ENCODE measurements around the gene MYO5C.

The MYO5C gene

DNA sequence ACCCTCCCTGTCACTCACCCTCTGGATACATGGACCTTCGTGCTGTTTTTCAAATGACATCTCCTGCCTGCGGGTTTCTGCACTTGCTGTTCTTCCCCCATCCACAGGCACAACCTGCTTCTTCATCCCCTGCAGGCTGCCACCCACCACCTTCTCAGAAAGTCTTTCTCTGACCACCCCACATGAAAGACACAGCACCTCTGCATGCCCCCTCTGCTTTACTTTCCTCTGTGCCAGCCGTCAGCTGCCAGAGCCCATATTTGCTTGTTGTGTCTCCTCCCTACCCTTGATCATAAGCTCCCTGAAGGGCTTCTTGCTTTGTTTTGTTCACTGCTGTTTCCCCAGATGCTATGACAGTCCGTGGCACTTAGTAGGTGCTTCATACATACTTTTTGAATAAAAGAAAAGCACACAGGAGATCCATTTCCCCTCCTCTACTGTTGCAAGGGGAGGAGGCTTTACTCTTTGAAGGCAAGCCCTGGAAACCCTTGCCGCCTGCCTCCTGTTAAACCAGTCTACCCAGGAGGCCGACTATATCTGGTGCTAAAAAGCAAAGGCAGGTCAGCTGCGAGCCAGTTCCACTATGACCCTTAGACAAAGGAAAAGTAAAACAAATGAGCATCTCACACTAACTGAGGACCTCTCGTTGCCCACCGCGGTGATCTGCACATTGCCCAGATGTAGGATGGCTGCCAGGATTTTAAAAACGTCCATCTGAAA lies 31.9 kb downstream of the MYO5C start:
- Mint-ChIP-seq H3K36me3 (ENCODE audit: low read depth) (peaks cover 10% of the 10 kb centered on the region), H3K9me3 (no peaks in the 10 kb centered on the region), H3K27ac (peak overlapping the region in 1 of 3 experiments; percentile 23), H3K27me3 (ENCODE audit: low read depth) (peaks cover 4% of the 10 kb centered on the region), H3K4me3 (no peak overlapping the region), H3K4me1 (peaks cover 20% of the 10 kb centered on the region)
- TF ChIP-seq CTCF (IDR thresholded peaks at IDR 0.05; ENCODE audit: unreplicated experiment in 3 of 3), result no peak

GRCh38 chr15:52262364-52262763 lies 33.2 kb downstream of the MYO5C start:
- peaks cover 8% of the 10 kb centered on the region for H3K27me3 Mint-ChIP-seq (ENCODE audit: low read depth)
- H3K9me3 Mint-ChIP-seq, result no peaks in the 10 kb centered on the region
- H3K36me3 Mint-ChIP-seq (ENCODE audit: low read depth), result peaks cover 10% of the 10 kb centered on the region
- H3K4me3 Mint-ChIP-seq, result no peak overlapping the region
- peaks cover 29% of the 10 kb centered on the region for H3K4me1 Mint-ChIP-seq
- TF ChIP-seq CTCF (IDR thresholded peaks at IDR 0.05; ENCODE audit: unreplicated experiment in 3 of 3), result no peak
- peak overlapping the region; percentile 21 to 48 (median 45) for H3K27ac Mint-ChIP-seq

- Mint-ChIP-seq H3K4me3 (no peak overlapping the region), H3K4me1 (peaks cover 36% of the 10 kb centered on the region), H3K9me3 (no peaks in the 10 kb centered on the region), H3K36me3 (ENCODE audit: low read depth) (peaks cover 7% of the 10 kb centered on the region), H3K27me3 (ENCODE audit: low read depth) (peaks cover 8% of the 10 kb centered on the region), H3K27ac (peak overlapping the region; percentile 21 to 48 (median 45))
- TF ChIP-seq CTCF (IDR thresholded peaks at IDR 0.05; ENCODE audit: unreplicated experiment in 3 of 3), result no peak
Measured at GRCh38 chr15:52261498-52262242, 33.9 kb downstream of the MYO5C start.

DNA sequence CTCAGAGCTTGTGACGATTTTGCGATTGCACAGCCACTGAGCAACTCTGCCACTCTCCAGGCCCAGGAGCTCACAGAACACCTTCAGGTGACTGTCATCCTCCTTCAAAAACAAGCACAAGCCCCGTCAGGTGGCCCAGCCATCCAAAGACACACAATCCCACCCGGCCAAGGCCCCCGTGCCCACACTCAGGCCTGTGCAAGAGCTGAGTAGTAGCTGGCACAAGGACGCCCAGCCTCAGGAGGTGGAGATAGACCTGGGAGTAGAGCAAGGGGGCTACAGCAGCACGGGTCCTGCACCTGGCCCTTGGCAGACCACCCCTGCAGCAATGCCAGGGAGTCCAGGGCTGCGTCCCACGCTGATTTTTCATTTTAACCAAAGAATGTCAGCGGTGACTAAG lies 34.6 kb downstream of the MYO5C start:
- no peaks in the 10 kb centered on the region for H3K9me3 Mint-ChIP-seq
- no peak overlapping the region for H3K27ac Mint-ChIP-seq
- peaks cover 4% of the 10 kb centered on the region for H3K27me3 Mint-ChIP-seq (ENCODE audit: low read depth)
- H3K4me3 Mint-ChIP-seq, result no peak overlapping the region
- no peak for TF ChIP-seq CTCF (IDR thresholded peaks at IDR 0.05; ENCODE audit: unreplicated experiment in 3 of 3)
- peaks cover 7% of the 10 kb centered on the region for H3K36me3 Mint-ChIP-seq (ENCODE audit: low read depth)
- H3K4me1 Mint-ChIP-seq, result peaks cover 42% of the 10 kb centered on the region

- TF ChIP-seq CTCF (IDR thresholded peaks at IDR 0.05; ENCODE audit: unreplicated experiment in 3 of 3), result no peak
- H3K27ac Mint-ChIP-seq, result no peak overlapping the region
- peaks cover 4% of the 10 kb centered on the region for H3K27me3 Mint-ChIP-seq (ENCODE audit: low read depth)
- no peaks in the 10 kb centered on the region for H3K9me3 Mint-ChIP-seq
- H3K4me1 Mint-ChIP-seq, result peaks cover 42% of the 10 kb centered on the region
- peaks cover 7% of the 10 kb centered on the region for H3K36me3 Mint-ChIP-seq (ENCODE audit: low read depth)
- H3K4me3 Mint-ChIP-seq, result no peak overlapping the region
Measured at GRCh38 chr15:52259503-52259902, 36.1 kb downstream of the MYO5C start.

Measured in nephron (organoid).